IMR-90 (cell line): ENCODE data around the gene CES1. TPM values are rescaled to one million over a fixed set of nuclear protein-coding genes. Genes with fewer than 3 reads are reported as not detected.

Experiments used
- ATAC-seq: fragments of 200-7000 bp; cut with Tn5 transposase; 2 replicates; pipeline ENCODE4 v1.9.1; 2020; ENCODE audit warnings: low read depth, mild to moderate bottlenecking, moderate library complexity
- BruUV-seq: library from RNA; stranded (reverse); fragments of 400-500 nt; replicated peaks from 2 replicates; lab custom pipeline; 2021; lab: Mats Ljungman, UMichigan
- CTCF ChIA-PET: fragments of 300-600 bp; formaldehyde crosslinking; extraction: SDS; loops from one replicate; lab custom pipeline; 2021; ENCODE audit warnings: antibody characterized with exemption; lab: Yijun Ruan, JAX
- POLR2A ChIA-PET: fragments of 300-600 bp; sonication (Branson Sonifier 250); formaldehyde crosslinking; loops from one replicate; lab custom pipeline; 2022; ENCODE audit warnings: antibody characterized with exemption; ENCODE audit not compliant: unreplicated experiment; lab: Charles Lee
- DNase-seq: peaks from one replicate; pipeline ENCODE4 v3.0.0; 2013
- H2AFZ ChIP-seq: replicated peaks from 2 replicates; pipeline ENCODE3; 2013; ENCODE audit warnings: low read length, mild to moderate bottlenecking; ENCODE audit not compliant: poor library complexity
- H2AK5ac ChIP-seq: 2 replicates; pipeline ENCODE4 v1.6.1; 2013; ENCODE audit warnings: low read depth, low read length, inconsistent platforms
- H2AK9ac ChIP-seq: replicated peaks from 2 replicates; pipeline ENCODE3; 2013; ENCODE audit warnings: mild to moderate bottlenecking, low read depth, low read length, moderate library complexity; ENCODE audit not compliant: poor library complexity
- H2BK120ac ChIP-seq: 2 replicates; pipeline ENCODE4 v1.6.1; 2013; ENCODE audit warnings: low read depth, low read length, inconsistent platforms
- H2BK15ac ChIP-seq: 3 replicates; pipeline ENCODE4 v1.6.1; 2013; ENCODE audit warnings: low read depth, low read length, inconsistent platforms
- H2BK20ac ChIP-seq: 2 replicates; pipeline ENCODE4 v1.6.1; 2013; ENCODE audit warnings: low read depth, mild to moderate bottlenecking, inconsistent platforms, low read length, moderate library complexity
- H2BK5ac ChIP-seq: 2 replicates; pipeline ENCODE4 v1.6.1; 2013; ENCODE audit warnings: mild to moderate bottlenecking, low read depth, low read length, inconsistent platforms; ENCODE audit not compliant: poor library complexity, severe bottlenecking
- H3K14ac ChIP-seq: replicated peaks from 2 replicates; pipeline ENCODE4 v1.6.1; 2013; ENCODE audit warnings: low read depth, low read length, inconsistent platforms
- H3K18ac ChIP-seq: 2 replicates; pipeline ENCODE4 v1.6.1; 2013; ENCODE audit warnings: low read depth, low read length, control low read depth
- H3K23ac ChIP-seq: 2 replicates; pipeline ENCODE4 v1.6.1; 2013; ENCODE audit warnings: low read depth, low read length, inconsistent platforms
- H3K27ac ChIP-seq: 2 replicates; pipeline ENCODE4 v1.5.1; 2013; ENCODE audit warnings: mild to moderate bottlenecking, control low read depth, low read length; ENCODE audit not compliant: insufficient read depth
- H3K27me3 ChIP-seq: 2 replicates; pipeline ENCODE4 v1.6.1; 2013; ENCODE audit warnings: low read length; ENCODE audit not compliant: control insufficient read depth, insufficient read depth
- H3K36me3 ChIP-seq: 2 replicates; pipeline ENCODE4 v1.6.1; 2013; ENCODE audit warnings: low read length, mixed read lengths; ENCODE audit not compliant: control insufficient read depth, insufficient read depth
- H3K4ac ChIP-seq: 2 replicates; pipeline ENCODE4 v1.6.1; 2013; ENCODE audit warnings: low read depth, low read length, inconsistent platforms
- H3K4me1 ChIP-seq: 2 replicates; pipeline ENCODE4 v1.6.1; 2013; ENCODE audit warnings: low read length, mixed read lengths; ENCODE audit not compliant: control insufficient read depth, insufficient read depth
- H3K4me2 ChIP-seq: 2 replicates; pipeline ENCODE4 v1.6.1; 2013; ENCODE audit warnings: low read depth, mild to moderate bottlenecking, control low read depth, low read length, moderate library complexity
- H3K4me3 ChIP-seq: 2 replicates; pipeline ENCODE4 v1.5.1; 2013; ENCODE audit warnings: low read depth, mild to moderate bottlenecking, control low read depth, low read length, moderate library complexity; ENCODE audit not compliant: insufficient read depth
- H3K56ac ChIP-seq: 2 replicates; pipeline ENCODE4 v1.6.1; 2013; ENCODE audit warnings: low read length, inconsistent platforms; ENCODE audit not compliant: insufficient read depth; ENCODE audit errors: extremely low read depth
- H3K79me1 ChIP-seq, 2 experiments: 2 replicates each; pipeline ENCODE4 v1.6.1; 2013; ENCODE audit warnings: low read length in 2 of 2, inconsistent platforms in 1 of 2, low read depth in 1 of 2
- H3K9ac ChIP-seq: 2 replicates; pipeline ENCODE4 v1.6.1; 2013; ENCODE audit warnings: low read depth, low read length, control low read depth
- H3K9me1 ChIP-seq: 2 replicates; pipeline ENCODE4 v1.6.1; 2013; ENCODE audit warnings: low read length, inconsistent platforms; ENCODE audit not compliant: insufficient read depth
- H3K9me3 ChIP-seq: 2 replicates; pipeline ENCODE4 v1.6.1; 2013; ENCODE audit warnings: low read length; ENCODE audit not compliant: control insufficient read depth, insufficient read depth
- H4K20me1 ChIP-seq: 2 replicates; pipeline ENCODE4 v1.6.1; 2013; ENCODE audit warnings: low read length, inconsistent platforms; ENCODE audit not compliant: insufficient read depth
- H4K5ac ChIP-seq: 2 replicates; pipeline ENCODE4 v1.6.1; 2013; ENCODE audit warnings: mild to moderate bottlenecking, low read depth, low read length, control low read depth
- H4K8ac ChIP-seq, 2 experiments: 2 replicates each; pipeline ENCODE4 v1.6.1; 2013; ENCODE audit warnings: low read depth in 2 of 2, low read length in 2 of 2, control low read depth in 1 of 2, inconsistent platforms in 1 of 2
- H4K91ac ChIP-seq: 2 replicates; pipeline ENCODE4 v1.6.1; 2013; ENCODE audit warnings: low read depth, low read length, inconsistent platforms; ENCODE audit not compliant: insufficient read depth
- BHLHE40 ChIP-seq: fragments of 150-350 bp; IDR thresholded peaks from 2 replicates; pipeline ENCODE4 v1.6.1; 2016; ENCODE audit warnings: mild to moderate bottlenecking, low read depth, low read length
- POLR2A ChIP-seq: IDR thresholded peaks from 2 replicates; pipeline ENCODE4 v1.6.1; 2012; ENCODE audit warnings: mild to moderate bottlenecking, low read depth, low read length
- USF2 ChIP-seq: fragments of 150-350 bp; IDR thresholded peaks from 2 replicates; pipeline ENCODE4 v1.6.1; 2017; ENCODE audit warnings: mild to moderate bottlenecking, antibody characterized with exemption, low read length, low read depth
- WGBS, 2 experiments: methylation state at CpG; one replicate each; pipeline versions ENCODE4 v1.1.5 to v1.1.7; 2013; ENCODE audit warnings: missing lambda C conversion rate in 2 of 2; ENCODE audit not compliant: insufficient read length in 1 of 2; ENCODE audit errors: extremely low coverage in 2 of 2; 5-methylcytosine and 5-hydroxymethylcytosine counted together
- dilution Hi-C: fragments of 300-500 bp; cut with HindIII; formaldehyde crosslinking; loops from one replicate; pipeline ENCODE4 v1.14.3; 2018; ENCODE audit warnings: low sequenced_read_pairs; ENCODE audit not compliant: unreplicated experiment
- in situ Hi-C: fragments of 300-500 bp; cut with MboI; formaldehyde crosslinking; loops from 3 replicates; pipeline ENCODE4 v1.14.3; 2019; ENCODE audit warnings: low sequenced_read_pairs, inconsistent platforms, mixed read lengths
- intact Hi-C: fragments of 100-400 bp; cut with micrococcal nuclease; formaldehyde crosslinking; loops from 2 replicates; pipeline ENCODE4 v1.10.0; 2022
- polyA plus RNA-seq, 3 experiments: library from polyadenylated mRNA; depleted of rRNA; stranded (reverse); fragments of >200 nt; gene quantifications; 2 replicates each; pipeline ENCODE4 v1.2.3, GENCODE V29; 2012; ENCODE audit warnings: low replicate concordance in 1 of 3
- total RNA-seq: library from RNA; depleted of rRNA; stranded (reverse); fragments of >200 nt; gene quantifications from 2 replicates; pipeline ENCODE4 v1.2.3, GENCODE V29; 2012
- TF ChIP-seq, protein P1 (sequence below): conservative IDR thresholded peaks from 2 replicates; pipeline ENCODE4 v1.5.1; 2012; ENCODE audit warnings: mild to moderate bottlenecking, low read depth, low read length, improper control_type of control experiment

CES1 gene
- total and polyA plus RNA-seq, 2 of the 4 experiments (the other 2 are of a cell fraction), result 0.03 TPM; not detected in 1

- no peak overlapping the region for H2BK15ac ChIP-seq
- no peaks in the 10 kb centered on the region for H3K79me1 ChIP-seq
- H3K4me1 ChIP-seq, result no peaks in the 10 kb centered on the region
- dilution Hi-C loops (no loop called here), in situ Hi-C loops (no loop called here), intact Hi-C loops (no loop called here)
- H3K23ac ChIP-seq, result no peak overlapping the region
- no peak overlapping the region for H2BK120ac ChIP-seq
- BruUV-seq, result no TSS peak
- H3K18ac ChIP-seq, result no peak overlapping the region
- no peak overlapping the region for H2AK9ac ChIP-seq
- H2AK5ac ChIP-seq, result no peak overlapping the region
- no peak overlapping the region for H3K14ac ChIP-seq
- H2AFZ ChIP-seq, result no peak overlapping the region
- H3K27ac ChIP-seq, result no peak overlapping the region
- H4K8ac ChIP-seq, result no peak overlapping the region
- TF ChIP-seq POLR2A (no peak), USF2 (no peak), BHLHE40 (no peak)
- TF ChIP-seq, protein P1, sequence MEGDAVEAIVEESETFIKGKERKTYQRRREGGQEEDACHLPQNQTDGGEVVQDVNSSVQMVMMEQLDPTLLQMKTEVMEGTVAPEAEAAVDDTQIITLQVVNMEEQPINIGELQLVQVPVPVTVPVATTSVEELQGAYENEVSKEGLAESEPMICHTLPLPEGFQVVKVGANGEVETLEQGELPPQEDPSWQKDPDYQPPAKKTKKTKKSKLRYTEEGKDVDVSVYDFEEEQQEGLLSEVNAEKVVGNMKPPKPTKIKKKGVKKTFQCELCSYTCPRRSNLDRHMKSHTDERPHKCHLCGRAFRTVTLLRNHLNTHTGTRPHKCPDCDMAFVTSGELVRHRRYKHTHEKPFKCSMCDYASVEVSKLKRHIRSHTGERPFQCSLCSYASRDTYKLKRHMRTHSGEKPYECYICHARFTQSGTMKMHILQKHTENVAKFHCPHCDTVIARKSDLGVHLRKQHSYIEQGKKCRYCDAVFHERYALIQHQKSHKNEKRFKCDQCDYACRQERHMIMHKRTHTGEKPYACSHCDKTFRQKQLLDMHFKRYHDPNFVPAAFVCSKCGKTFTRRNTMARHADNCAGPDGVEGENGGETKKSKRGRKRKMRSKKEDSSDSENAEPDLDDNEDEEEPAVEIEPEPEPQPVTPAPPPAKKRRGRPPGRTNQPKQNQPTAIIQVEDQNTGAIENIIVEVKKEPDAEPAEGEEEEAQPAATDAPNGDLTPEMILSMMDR, result no peak
- no peak overlapping the region for H3K9ac ChIP-seq
- no peaks in the 10 kb centered on the region for H4K20me1 ChIP-seq
- H3K9me1 ChIP-seq, result no peaks in the 10 kb centered on the region
- no peak overlapping the region for H3K4me3 ChIP-seq
- H3K27me3 ChIP-seq, result no peaks in the 10 kb centered on the region
- H3K4ac ChIP-seq, result no peak overlapping the region
- no peak overlapping the region for H3K56ac ChIP-seq
- ChIA-PET POLR2A (no interaction called here), CTCF (no interaction called here)
- ATAC-seq, result no peak
- no peak overlapping the region for H3K4me2 ChIP-seq
- no peak for DNase-seq
- no peaks in the 10 kb centered on the region for H3K9me3 ChIP-seq
- no peak overlapping the region for H4K5ac ChIP-seq
- WGBS, 2 experiments, result no CpG with 5 or more reads among the region's 3 CpGs
- H3K36me3 ChIP-seq, result no peaks in the 10 kb centered on the region
- no peak overlapping the region for H2BK20ac ChIP-seq
- H4K91ac ChIP-seq, result no peak overlapping the region
- H2BK5ac ChIP-seq, result no peak overlapping the region
Measured at GRCh38 chr16:55856950-55857349, 24.1 kb upstream of the CES1 start.
